OCI-LY1 (cell line): Measurements from ENCODE around the gene CDYL2.

ENCODE experiments used
- CTCF ChIP-seq: fragments of 200-600 bp; sonication (generic), shearing (Covaris generic); IDR thresholded peaks from 2 replicates; pipeline ENCODE4 v1.5.1; 2017; ENCODE audit warnings: mild to moderate bottlenecking, antibody characterized with exemption, low read length, moderate library complexity, mixed read lengths
- EZH2 ChIP-seq: fragments of 200-600 bp; sonication (generic), shearing (Covaris generic); IDR thresholded peaks from 2 replicates; pipeline ENCODE4 v1.8.0; 2017; ENCODE audit warnings: borderline replicate concordance, mixed run types, mild to moderate bottlenecking, antibody characterized with exemption, low read length, moderate library complexity, mixed read lengths

GRCh38 chr16:80670170-80670865, 134.1 kb downstream of the CDYL2 start:
- TF ChIP-seq CTCF (no peak), EZH2 (no peak)
